Neural cell (in vitro differentiated cells): ENCODE data around the gene AMT. TPM values are rescaled to one million over a fixed set of nuclear protein-coding genes. Genes with fewer than 3 reads are reported as not detected.
A peak's percentile ranks its signal among the peaks of the same experiment; 100 is the strongest.

ENCODE experiments used
- H2AFZ ChIP-seq: fragments of 200-600, 300-800 bp; sonication (generic), shearing (Covaris generic); 2 replicates; pipeline ENCODE4 v1.6.0; 2014; ENCODE audit warnings: low read depth, mild to moderate bottlenecking, antibody characterized with exemption, low read length, moderate library complexity
- H3F3A ChIP-seq: fragments of 200-600 bp; shearing (Covaris generic); 2 replicates; pipeline ENCODE4 v1.6.1; 2016; ENCODE audit warnings: mild to moderate bottlenecking, moderate library complexity, mixed read lengths, antibody characterized with exemption, low read length; ENCODE audit not compliant: insufficient read depth, poor library complexity, severe bottlenecking
- H3K27ac ChIP-seq: fragments of 200-600, 300-800 bp; sonication (generic), shearing (Covaris generic); 2 replicates; pipeline ENCODE4 v1.5.1; 2014; ENCODE audit warnings: mild to moderate bottlenecking, low read length, moderate library complexity
- H3K27me3 ChIP-seq: fragments of 300-800, 200-600 bp; sonication (generic), shearing (Covaris generic); 2 replicates; pipeline ENCODE4 v1.6.0; 2014; ENCODE audit warnings: mild to moderate bottlenecking, low read depth, low read length, moderate library complexity; ENCODE audit not compliant: insufficient read depth
- H3K36me3 ChIP-seq: fragments of 300-800, 200-600 bp; sonication (generic), shearing (Covaris generic); 2 replicates; pipeline ENCODE4 v1.5.1; 2014; ENCODE audit warnings: mild to moderate bottlenecking, antibody characterized with exemption, low read length, moderate library complexity; ENCODE audit not compliant: insufficient read depth
- H3K4me2 ChIP-seq: fragments of 300-800, 200-600 bp; sonication (generic), shearing (Covaris generic); 2 replicates; pipeline ENCODE4 v1.6.0; 2014; ENCODE audit warnings: mild to moderate bottlenecking, low read length
- H3K4me3 ChIP-seq: fragments of 300-800, 200-600 bp; sonication (generic), shearing (Covaris generic); 2 replicates; pipeline ENCODE4 v1.5.1; 2014; ENCODE audit warnings: mild to moderate bottlenecking, low read length, moderate library complexity
- H3K79me2 ChIP-seq: fragments of 200-600 bp; shearing (Covaris generic); replicated peaks from 2 replicates; pipeline ENCODE4 v1.6.0; 2014; ENCODE audit warnings: mild to moderate bottlenecking, low read length, moderate library complexity; ENCODE audit not compliant: insufficient read depth
- H3K9ac ChIP-seq: fragments of 300-800, 200-600 bp; sonication (generic), shearing (Covaris generic); 2 replicates; pipeline ENCODE4 v1.6.1; 2016; ENCODE audit warnings: mild to moderate bottlenecking, low read length, mixed read lengths
- H3K9me2 ChIP-seq: fragments of 200-600 bp; shearing (Covaris generic); 2 replicates; pipeline ENCODE4 v1.6.1; 2016; ENCODE audit warnings: mild to moderate bottlenecking, low read length, mixed read lengths; ENCODE audit not compliant: insufficient read depth
- H3K9me3 ChIP-seq: fragments of 200-600, 300-800 bp; sonication (generic), shearing (Covaris generic); 2 replicates; pipeline ENCODE4 v1.6.1; 2016; ENCODE audit warnings: mild to moderate bottlenecking, mixed run types, low read length, moderate library complexity, mixed read lengths
- H4K20me1 ChIP-seq: fragments of 200-600 bp; shearing (Covaris generic); 2 replicates; pipeline ENCODE4 v1.6.1; 2016; ENCODE audit warnings: mild to moderate bottlenecking, mixed run types; ENCODE audit not compliant: insufficient read depth
- EP300 ChIP-seq: fragments of 450-650 bp; conservative IDR thresholded peaks from 2 replicates; pipeline ENCODE4 v1.6.1; 2014; ENCODE audit warnings: antibody characterized with exemption, mild to moderate bottlenecking, moderate library complexity; ENCODE audit not compliant: poor library complexity, severe bottlenecking
- EZH2 ChIP-seq: fragments of 200-600, 300-800 bp; shearing (Covaris generic), sonication (generic); IDR thresholded peaks from 2 replicates; pipeline ENCODE4 v1.6.1; 2014; ENCODE audit warnings: antibody characterized with exemption, low read length, borderline replicate concordance, mild to moderate bottlenecking; ENCODE audit not compliant: insufficient read depth, poor library complexity, severe bottlenecking
- MXI1 ChIP-seq: fragments of 450-650 bp; conservative IDR thresholded peaks from 2 replicates; pipeline ENCODE4 v1.6.1; 2014; ENCODE audit warnings: antibody characterized with exemption, mild to moderate bottlenecking; ENCODE audit not compliant: poor library complexity, severe bottlenecking
- POLR2AphosphoS5 ChIP-seq: IDR thresholded peaks from 2 replicates; pipeline ENCODE4 v1.6.1; 2012
- RAD21 ChIP-seq: fragments of 450-650 bp; conservative IDR thresholded peaks from 2 replicates; pipeline ENCODE4 v1.6.1; 2014; ENCODE audit warnings: antibody characterized with exemption, mild to moderate bottlenecking, moderate library complexity
- REST ChIP-seq: IDR thresholded peaks from 2 replicates; pipeline ENCODE4 v1.6.1; 2012; ENCODE audit warnings: borderline replicate concordance
- SMC3 ChIP-seq: fragments of 450-650 bp; conservative IDR thresholded peaks from 2 replicates; pipeline ENCODE4 v1.6.1; 2014; ENCODE audit warnings: antibody characterized with exemption, mild to moderate bottlenecking, moderate library complexity; ENCODE audit not compliant: poor library complexity
- TAF1 ChIP-seq: IDR thresholded peaks from 2 replicates; pipeline ENCODE4 v1.6.1; 2012; ENCODE audit warnings: low read depth
- polyA plus RNA-seq: library from polyadenylated mRNA; depleted of rRNA; stranded (reverse); fragments of >200 nt; gene quantifications from 2 replicates; pipeline ENCODE4 v1.2.3, GENCODE V29; 2014
- TF ChIP-seq, protein P1 (sequence below): fragments of 450-650 bp; IDR thresholded peaks from 2 replicates; pipeline ENCODE4 v1.5.1; 2014; ENCODE audit warnings: antibody characterized with exemption, mild to moderate bottlenecking, moderate library complexity; ENCODE audit not compliant: poor library complexity, severe bottlenecking

Gene AMT
- polyA plus RNA-seq, 1 donor from 2014 or later, result 6.1 TPM

- Histone ChIP-seq H3K27me3 (no peaks in the 10 kb centered on the region), H3K9me2 (no peaks in the 10 kb centered on the region), H3F3A (no peaks in the 10 kb centered on the region), H3K9ac (no peak overlapping the region), H3K36me3 (no peaks in the 10 kb centered on the region), H3K4me3 (no peak overlapping the region), H3K4me2 (no peak overlapping the region), H3K9me3 (no peaks in the 10 kb centered on the region), H3K27ac (no peak overlapping the region), H2AFZ (no peak overlapping the region), H4K20me1 (peaks cover 7% of the 10 kb centered on the region), H3K79me2 (peaks cover 19% of the 10 kb centered on the region)
- TF ChIP-seq TAF1 (no peak), EP300 (no peak), REST (no peak), RAD21 (no peak)
- TF ChIP-seq, protein P1, sequence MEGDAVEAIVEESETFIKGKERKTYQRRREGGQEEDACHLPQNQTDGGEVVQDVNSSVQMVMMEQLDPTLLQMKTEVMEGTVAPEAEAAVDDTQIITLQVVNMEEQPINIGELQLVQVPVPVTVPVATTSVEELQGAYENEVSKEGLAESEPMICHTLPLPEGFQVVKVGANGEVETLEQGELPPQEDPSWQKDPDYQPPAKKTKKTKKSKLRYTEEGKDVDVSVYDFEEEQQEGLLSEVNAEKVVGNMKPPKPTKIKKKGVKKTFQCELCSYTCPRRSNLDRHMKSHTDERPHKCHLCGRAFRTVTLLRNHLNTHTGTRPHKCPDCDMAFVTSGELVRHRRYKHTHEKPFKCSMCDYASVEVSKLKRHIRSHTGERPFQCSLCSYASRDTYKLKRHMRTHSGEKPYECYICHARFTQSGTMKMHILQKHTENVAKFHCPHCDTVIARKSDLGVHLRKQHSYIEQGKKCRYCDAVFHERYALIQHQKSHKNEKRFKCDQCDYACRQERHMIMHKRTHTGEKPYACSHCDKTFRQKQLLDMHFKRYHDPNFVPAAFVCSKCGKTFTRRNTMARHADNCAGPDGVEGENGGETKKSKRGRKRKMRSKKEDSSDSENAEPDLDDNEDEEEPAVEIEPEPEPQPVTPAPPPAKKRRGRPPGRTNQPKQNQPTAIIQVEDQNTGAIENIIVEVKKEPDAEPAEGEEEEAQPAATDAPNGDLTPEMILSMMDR, result no peak
Observed at GRCh38 chr3:49414753-49415152, 7.5 kb downstream of the AMT start.

DNA sequence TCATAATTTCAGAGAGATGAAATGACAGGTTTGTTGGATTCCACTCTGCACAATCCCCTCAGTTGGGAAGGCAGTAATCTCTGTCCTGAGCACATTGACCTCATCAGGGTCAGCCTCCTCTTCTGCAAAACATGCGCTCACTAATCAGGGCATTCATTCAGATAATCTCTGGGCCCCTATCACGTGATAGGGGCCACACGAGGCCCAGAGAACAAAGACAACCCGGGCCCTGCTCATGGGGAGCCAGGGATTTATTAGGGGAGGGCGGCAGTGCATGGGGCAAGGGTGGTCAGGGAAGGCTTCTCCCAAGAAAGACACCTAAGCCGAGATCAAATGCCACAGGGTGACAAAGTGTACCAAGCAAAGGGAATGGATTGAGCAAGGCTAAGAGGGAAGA, 8.9 kb downstream of the AMT start:
- Histone ChIP-seq H3K9me3 (no peaks in the 10 kb centered on the region), H3K4me2 (peak overlapping the region; percentile 43), H3F3A (no peaks in the 10 kb centered on the region), H3K79me2 (peaks cover 30% of the 10 kb centered on the region), H3K36me3 (no peaks in the 10 kb centered on the region), H2AFZ (no peak overlapping the region), H3K9ac (no peak overlapping the region), H3K4me3 (peak overlapping the region; percentile 73), H3K9me2 (no peaks in the 10 kb centered on the region), H3K27me3 (no peaks in the 10 kb centered on the region), H4K20me1 (peaks cover 7% of the 10 kb centered on the region), H3K27ac (no peak overlapping the region)
- no peak for TF ChIP-seq EZH2
- no peak for TF ChIP-seq EP300
- TF ChIP-seq RAD21, result no peak
- no peak for TF ChIP-seq POLR2AphosphoS5
- TF ChIP-seq, protein P1, result no peak
- no peak for TF ChIP-seq MXI1
- TF ChIP-seq TAF1, result no peak
- no peak for TF ChIP-seq SMC3
- TF ChIP-seq REST, result no peak
